Breast epithelium (tissue), 3 donors: ENCODE data around the gene MALRD1.

Source experiments
- POLR2A ChIP-seq: fragments of 450-650 bp; IDR thresholded peaks from one replicate; pipeline ENCODE4 v1.6.1; 2016; ENCODE audit warnings: antibody characterized with exemption, mild to moderate bottlenecking, moderate library complexity
- POLR2AphosphoS5 ChIP-seq, 3 donors: sonication (generic); formaldehyde crosslinking; IDR thresholded peaks; one replicate each; pipeline ENCODE4 v1.6.1; 2017; ENCODE audit warnings: antibody characterized with exemption in 3 of 3
- TF ChIP-seq, protein P1 (sequence below), 3 donors: fragments of 450-650 bp; IDR thresholded peaks; one replicate each; pipeline ENCODE4 v1.5.1; 2016 to 2017; ENCODE audit warnings: antibody characterized with exemption in 3 of 3, mild to moderate bottlenecking in 3 of 3, moderate library complexity in 3 of 3

DNA sequence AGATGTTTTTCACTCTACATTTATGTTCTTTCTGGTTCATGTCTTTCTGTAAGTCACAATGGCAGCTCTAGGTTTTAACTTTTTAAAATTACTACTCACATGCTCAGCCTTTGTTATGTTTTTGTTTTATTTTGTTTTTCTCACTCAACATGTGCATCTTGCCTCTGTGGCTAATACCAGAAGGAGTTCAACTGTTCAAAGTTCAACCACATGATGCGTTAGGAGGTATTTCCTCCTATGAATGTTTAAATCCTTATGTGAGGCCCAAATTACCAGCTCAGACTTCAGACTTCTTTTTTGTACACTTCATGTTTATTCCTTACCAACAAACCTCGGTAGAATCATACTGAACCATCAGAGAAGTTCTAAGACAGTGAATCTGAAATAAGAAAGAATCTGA is 151.6 kb downstream of the MALRD1 start:
- TF ChIP-seq, protein P1, sequence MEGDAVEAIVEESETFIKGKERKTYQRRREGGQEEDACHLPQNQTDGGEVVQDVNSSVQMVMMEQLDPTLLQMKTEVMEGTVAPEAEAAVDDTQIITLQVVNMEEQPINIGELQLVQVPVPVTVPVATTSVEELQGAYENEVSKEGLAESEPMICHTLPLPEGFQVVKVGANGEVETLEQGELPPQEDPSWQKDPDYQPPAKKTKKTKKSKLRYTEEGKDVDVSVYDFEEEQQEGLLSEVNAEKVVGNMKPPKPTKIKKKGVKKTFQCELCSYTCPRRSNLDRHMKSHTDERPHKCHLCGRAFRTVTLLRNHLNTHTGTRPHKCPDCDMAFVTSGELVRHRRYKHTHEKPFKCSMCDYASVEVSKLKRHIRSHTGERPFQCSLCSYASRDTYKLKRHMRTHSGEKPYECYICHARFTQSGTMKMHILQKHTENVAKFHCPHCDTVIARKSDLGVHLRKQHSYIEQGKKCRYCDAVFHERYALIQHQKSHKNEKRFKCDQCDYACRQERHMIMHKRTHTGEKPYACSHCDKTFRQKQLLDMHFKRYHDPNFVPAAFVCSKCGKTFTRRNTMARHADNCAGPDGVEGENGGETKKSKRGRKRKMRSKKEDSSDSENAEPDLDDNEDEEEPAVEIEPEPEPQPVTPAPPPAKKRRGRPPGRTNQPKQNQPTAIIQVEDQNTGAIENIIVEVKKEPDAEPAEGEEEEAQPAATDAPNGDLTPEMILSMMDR (IDR thresholded peaks at IDR 0.05), result no peak
- no peak for TF ChIP-seq POLR2AphosphoS5 (IDR thresholded peaks at IDR 0.05)
- TF ChIP-seq POLR2A, result no peak
